A549 (cell line): Measurements from ENCODE around the gene GPC1. TPM values are rescaled to one million over a fixed set of nuclear protein-coding genes. Genes with fewer than 3 reads are reported as not detected.
A peak's percentile ranks its signal among the peaks of the same experiment; 100 is the strongest.

Source experiments
- ATAC-seq, 2 experiments: fragments of 200-7000 bp in 1 of 2; fragments of >200 bp in 1 of 2; cut with Nextera tagmentation in 1 of 2; cut with Tn5 transposase in 1 of 2; 3 replicates each; pipeline versions ENCODE4 v1.8.0 to v1.9.1; 2018 to 2020; ENCODE audit warnings: mild to moderate bottlenecking in 1 of 2, moderate library complexity in 1 of 2
- CTCF ChIA-PET: fragments of 300-600 bp; sonication (Branson Sonifier 250); formaldehyde crosslinking; extraction: SDS; loops from one replicate; lab custom pipeline; 2021; ENCODE audit warnings: antibody characterized with exemption, inconsistent platforms; lab: Yijun Ruan, JAX
- POLR2A ChIA-PET: fragments of 350-600 bp; formaldehyde crosslinking; extraction: SDS; loops from one replicate; lab custom pipeline; 2021; ENCODE audit warnings: antibody characterized with exemption, inconsistent platforms; lab: Yijun Ruan, JAX
- DNase-seq, 2 experiments: peaks; one replicate each; pipeline versions ENCODE4 v3.0.0 to v3.0.0-alpha.2; 2011 to 2016; ENCODE audit warnings: low read depth in 1 of 2, low spot score in 1 of 2
- FAIRE-seq: peaks from 2 replicates; lab custom pipeline; 2011; peaks lifted over from hg19 to GRCh38; lab: Jason Lieb, UNC
- H3K27ac ChIP-seq, 2 experiments: fragments of >200 bp; sonication (Bioruptor Twin); formaldehyde crosslinking; 3 replicates each; pipeline ENCODE4 v1.5.1; 2016 to 2017
- H3K4me1 ChIP-seq: fragments of >200 bp; sonication (Bioruptor Twin); formaldehyde crosslinking; 3 replicates; pipeline ENCODE4 v1.6.1; 2016
- H3K4me2 ChIP-seq: fragments of >200 bp; sonication (Bioruptor Twin); formaldehyde crosslinking; 3 replicates; pipeline ENCODE4 v1.6.1; 2016
- H3K4me3 ChIP-seq: fragments of >200 bp; sonication (Bioruptor Twin); formaldehyde crosslinking; 3 replicates; pipeline ENCODE4 v1.5.1; 2016
- H3K9me3 ChIP-seq: fragments of >200 bp; sonication (Bioruptor Twin); formaldehyde crosslinking; 3 replicates; pipeline ENCODE4 v1.6.1; 2016
- BHLHE40 ChIP-seq: IDR thresholded peaks from 2 replicates; pipeline ENCODE4 v1.6.1; 2012; ENCODE audit warnings: low read depth, low read length, inconsistent platforms
- CBX2 ChIP-seq: fragments of 200-600 bp; sonication (generic); IDR thresholded peaks from 2 replicates; pipeline ENCODE4 v1.6.1; 2016; ENCODE audit warnings: low read depth, mild to moderate bottlenecking, borderline replicate concordance
- CBX8 ChIP-seq: fragments of 200-600 bp; sonication (generic); IDR thresholded peaks from 2 replicates; pipeline ENCODE4 v1.6.1; 2016
- EHMT2 ChIP-seq: fragments of 200-600 bp; sonication (generic); IDR thresholded peaks from 2 replicates; pipeline ENCODE4 v1.6.1; 2016; ENCODE audit warnings: antibody characterized with exemption, low read depth, mild to moderate bottlenecking, moderate library complexity
- EP300 ChIP-seq, 2 experiments: fragments of >200 bp; sonication (Bioruptor Twin); formaldehyde crosslinking; IDR thresholded peaks; 2 replicates in 1 of 2; 3 replicates in 1 of 2; pipeline ENCODE4 v1.6.1; 2016 to 2017
- ESRRA ChIP-seq: fragments of 150-350 bp; IDR thresholded peaks from 2 replicates; pipeline ENCODE4 v1.6.1; 2014; ENCODE audit warnings: mild to moderate bottlenecking, low read length, borderline replicate concordance
- FOSB ChIP-seq: fragments of 250-450 bp; sonication (Bioruptor Pico); IDR thresholded peaks from 2 replicates; pipeline ENCODE4 v1.5.0; 2020; ENCODE audit warnings: mild to moderate bottlenecking, moderate library complexity
- FOSL2 ChIP-seq, 2 experiments: fragments of 450-650 bp in 1 of 2; fragments of >200 bp in 1 of 2; sonication (Bioruptor Twin) in 1 of 2; formaldehyde crosslinking; IDR thresholded peaks; 2 replicates each; pipeline versions ENCODE4 v1.5.0 to v1.6.1; 2016 to 2020; ENCODE audit warnings: mild to moderate bottlenecking in 1 of 2, moderate library complexity in 1 of 2
- FOXS1 ChIP-seq: fragments of 250-450 bp; sonication (Bioruptor Pico); IDR thresholded peaks from 2 replicates; pipeline ENCODE4 v1.5.0; 2020; ENCODE audit warnings: mild to moderate bottlenecking, moderate library complexity
- GATA3 ChIP-seq: IDR thresholded peaks from 2 replicates; pipeline ENCODE4 v1.6.1; 2012; ENCODE audit warnings: borderline replicate concordance
- HDAC2 ChIP-seq: fragments of 200-600 bp; sonication (generic); IDR thresholded peaks from 2 replicates; pipeline ENCODE4 v1.6.1; 2016
- HEYL ChIP-seq: fragments of 250-450 bp; sonication (Bioruptor Pico); IDR thresholded peaks from 2 replicates; pipeline ENCODE4 v1.8.0; 2021; ENCODE audit warnings: mild to moderate bottlenecking, moderate library complexity
- HMGXB4 ChIP-seq: fragments of 250-450 bp; sonication (Bioruptor Pico); IDR thresholded peaks from 2 replicates; pipeline ENCODE4 v1.5.0; 2021; ENCODE audit warnings: mild to moderate bottlenecking, moderate library complexity, borderline replicate concordance
- JUNB ChIP-seq: fragments of >200 bp; sonication (Bioruptor Twin); formaldehyde crosslinking; IDR thresholded peaks from 2 replicates; pipeline ENCODE4 v1.6.1; 2016
- MAFK ChIP-seq: fragments of 450-650 bp; IDR thresholded peaks from 2 replicates; pipeline ENCODE4 v1.6.1; 2014; ENCODE audit not compliant: partially characterized antibody
- MYC ChIP-seq: IDR thresholded peaks from 2 replicates; pipeline ENCODE4 v1.6.1; 2012; ENCODE audit warnings: mild to moderate bottlenecking, inconsistent platforms, low read length, improper control_type of control experiment, borderline replicate concordance
- RFX5 ChIP-seq: fragments of 450-650 bp; IDR thresholded peaks from 2 replicates; pipeline ENCODE4 v1.7.1; 2014; ENCODE audit warnings: antibody characterized with exemption, mild to moderate bottlenecking, moderate library complexity
- RNF2 ChIP-seq: fragments of 200-600 bp; sonication (generic); IDR thresholded peaks from 2 replicates; pipeline ENCODE4 v1.6.1; 2016; ENCODE audit warnings: low read depth, mild to moderate bottlenecking, antibody characterized with exemption, moderate library complexity, borderline replicate concordance
- SREBF2 ChIP-seq: fragments of 450-650 bp; IDR thresholded peaks from 2 replicates; pipeline ENCODE4 v1.6.1; 2014; ENCODE audit warnings: mild to moderate bottlenecking, moderate library complexity
- TFCP2L1 ChIP-seq: fragments of 250-450 bp; sonication (Bioruptor Pico); IDR thresholded peaks from 2 replicates; pipeline ENCODE4 v1.5.0; 2021; ENCODE audit warnings: mild to moderate bottlenecking
- TP53 ChIP-seq: fragments of 250-450 bp; sonication (Bioruptor Pico); IDR thresholded peaks from 2 replicates; pipeline ENCODE4 v1.5.0; 2021; ENCODE audit warnings: mild to moderate bottlenecking, moderate library complexity
- ZFP36 ChIP-seq: fragments of 450-650 bp; IDR thresholded peaks from 2 replicates; pipeline ENCODE4 v1.6.1; 2014; ENCODE audit warnings: borderline replicate concordance; ENCODE audit not compliant: partially characterized antibody
- ZNF302 ChIP-seq: fragments of 250-450 bp; sonication (Bioruptor Pico); IDR thresholded peaks from 2 replicates; pipeline ENCODE4 v1.9.0; 2021; ENCODE audit warnings: inconsistent platforms, mild to moderate bottlenecking, moderate library complexity
- WGBS: methylation state at CpG from one replicate; pipeline ENCODE4 v1.1.6; 2017; ENCODE audit errors: missing lambda C conversion rate; 5-methylcytosine and 5-hydroxymethylcytosine counted together
- polyA plus RNA-seq, 4 experiments: library from polyadenylated mRNA; depleted of rRNA in 3 of 4; stranded (reverse); fragments of >200 nt; fragmentation: RNase III in 1 of 4; extraction: RNeasy Plus Mini Kit Qiagen cat#74134 plus additional on column Dnase treatment in 1 of 4; gene quantifications; 2 replicates in 3 of 4; 3 replicates in 1 of 4; pipeline ENCODE4 v1.2.3, GENCODE V29; 2011 to 2017
- TF ChIP-seq, protein P1 (sequence below): fragments of 450-650 bp; IDR thresholded peaks from 2 replicates; pipeline ENCODE4 v1.6.1; 2014; ENCODE audit warnings: antibody characterized with exemption
- TF ChIP-seq, protein P2 (sequence below): fragments of 150-350 bp; IDR thresholded peaks from 2 replicates; pipeline ENCODE4 v1.6.1; 2014; ENCODE audit warnings: low read depth, mild to moderate bottlenecking, low read length
- TF ChIP-seq, protein P3 (sequence below): IDR thresholded peaks from 2 replicates; pipeline ENCODE4 v1.6.1; 2012; ENCODE audit warnings: low read depth, borderline replicate concordance
- TF ChIP-seq, protein P4 (sequence below): IDR thresholded peaks from 2 replicates; pipeline ENCODE4 v1.6.1; 2012

The GPC1 gene
- polyA plus RNA-seq, 2 of the 4 experiments (the other 2 are of a cell fraction): 19.8 to 97.7 TPM

DNA sequence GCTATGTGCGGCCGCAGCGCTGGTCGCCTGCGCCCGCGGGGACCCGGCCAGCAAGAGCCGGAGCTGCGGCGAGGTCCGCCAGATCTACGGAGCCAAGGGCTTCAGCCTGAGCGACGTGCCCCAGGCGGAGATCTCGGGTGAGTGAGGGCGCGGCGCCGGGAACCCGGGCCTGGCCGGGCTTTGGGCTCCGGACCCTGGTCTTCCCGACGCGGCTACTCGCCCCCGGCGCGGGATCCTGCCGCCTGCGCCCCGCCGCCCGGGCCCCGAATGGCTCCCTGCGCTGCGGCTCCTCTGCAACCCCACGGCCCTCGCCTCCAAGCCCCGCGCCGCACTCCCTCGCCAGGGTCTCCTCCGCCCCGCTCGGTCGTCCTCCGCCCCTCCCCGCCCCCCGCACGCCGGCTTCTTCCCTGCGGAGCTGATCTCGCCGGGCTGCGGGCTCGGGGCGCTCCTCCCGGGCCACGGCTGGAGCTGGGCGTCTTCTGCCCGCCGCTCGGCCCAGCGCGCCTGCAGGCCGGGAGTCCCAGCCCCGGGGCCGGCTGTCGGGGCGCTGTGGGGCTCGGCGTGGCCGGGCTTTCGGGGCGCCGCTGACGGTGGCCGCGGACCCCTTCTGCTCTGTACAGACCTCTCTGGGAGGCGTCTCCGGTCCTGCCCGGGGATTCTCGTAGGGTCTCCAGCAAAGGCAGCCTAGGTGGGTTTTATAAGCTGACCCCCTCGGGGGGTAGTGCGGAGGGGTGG lies 652 bp downstream of the GPC1 start:
- no peak for DNase-seq
- WGBS: 7% methylated on average over 5 of the region's 88 CpGs
- Histone ChIP-seq H3K4me2 (peak overlapping the region; percentile 97), H3K4me1 (peaks cover 48% of the 10 kb centered on the region), H3K9me3 (no peaks in the 10 kb centered on the region), H3K4me3 (peak overlapping the region; percentile 90), H3K27ac (peak overlapping the region; percentile 97 to 99)
- peak in 1 of 2 experiments; percentile 5; a peak in 3 of 6 replicates for ATAC-seq
- CTCF ChIA-PET: interaction anchor here (0.6 to 3.3 kb wide), 14 partner anchors 11 to 286 kb away, joined by 3 to 52 read pairs (median 4); no protein-coding TSS in a partner anchor
- TF ChIP-seq TP53 (CRISPR knock-in tag) (no peak), SREBF2 (no peak), FOSL2 (IDR thresholded peaks at IDR 0.05) (no peak), FOSL2 (CRISPR knock-in tag; IDR thresholded peaks at IDR 0.05) (no peak), FOSB (CRISPR knock-in tag) (no peak), HMGXB4 (CRISPR knock-in tag) (no peak), GATA3 (no peak), TFCP2L1 (no peak), ZFP36 (no peak), CBX2 (no peak), MAFK (no peak), EP300 (IDR thresholded peaks at IDR 0.05) (no peak), BHLHE40 (no peak), MYC (no peak), ESRRA (no peak), CBX8 (no peak), EHMT2 (no peak), ZNF302 (CRISPR knock-in tag) (no peak)
- TF ChIP-seq, protein P1, sequence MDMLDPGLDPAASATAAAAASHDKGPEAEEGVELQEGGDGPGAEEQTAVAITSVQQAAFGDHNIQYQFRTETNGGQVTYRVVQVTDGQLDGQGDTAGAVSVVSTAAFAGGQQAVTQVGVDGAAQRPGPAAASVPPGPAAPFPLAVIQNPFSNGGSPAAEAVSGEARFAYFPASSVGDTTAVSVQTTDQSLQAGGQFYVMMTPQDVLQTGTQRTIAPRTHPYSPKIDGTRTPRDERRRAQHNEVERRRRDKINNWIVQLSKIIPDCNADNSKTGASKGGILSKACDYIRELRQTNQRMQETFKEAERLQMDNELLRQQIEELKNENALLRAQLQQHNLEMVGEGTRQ: no peak
- TF ChIP-seq, protein P2, sequence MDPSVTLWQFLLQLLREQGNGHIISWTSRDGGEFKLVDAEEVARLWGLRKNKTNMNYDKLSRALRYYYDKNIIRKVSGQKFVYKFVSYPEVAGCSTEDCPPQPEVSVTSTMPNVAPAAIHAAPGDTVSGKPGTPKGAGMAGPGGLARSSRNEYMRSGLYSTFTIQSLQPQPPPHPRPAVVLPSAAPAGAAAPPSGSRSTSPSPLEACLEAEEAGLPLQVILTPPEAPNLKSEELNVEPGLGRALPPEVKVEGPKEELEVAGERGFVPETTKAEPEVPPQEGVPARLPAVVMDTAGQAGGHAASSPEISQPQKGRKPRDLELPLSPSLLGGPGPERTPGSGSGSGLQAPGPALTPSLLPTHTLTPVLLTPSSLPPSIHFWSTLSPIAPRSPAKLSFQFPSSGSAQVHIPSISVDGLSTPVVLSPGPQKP: no peak
- POLR2A ChIA-PET: interaction anchor here (1.0 to 3.3 kb wide), 5 partner anchors 9 to 203 kb away, joined by 3 to 22 read pairs (median 9); no protein-coding TSS in a partner anchor
- no peak for FAIRE-seq

DNA sequence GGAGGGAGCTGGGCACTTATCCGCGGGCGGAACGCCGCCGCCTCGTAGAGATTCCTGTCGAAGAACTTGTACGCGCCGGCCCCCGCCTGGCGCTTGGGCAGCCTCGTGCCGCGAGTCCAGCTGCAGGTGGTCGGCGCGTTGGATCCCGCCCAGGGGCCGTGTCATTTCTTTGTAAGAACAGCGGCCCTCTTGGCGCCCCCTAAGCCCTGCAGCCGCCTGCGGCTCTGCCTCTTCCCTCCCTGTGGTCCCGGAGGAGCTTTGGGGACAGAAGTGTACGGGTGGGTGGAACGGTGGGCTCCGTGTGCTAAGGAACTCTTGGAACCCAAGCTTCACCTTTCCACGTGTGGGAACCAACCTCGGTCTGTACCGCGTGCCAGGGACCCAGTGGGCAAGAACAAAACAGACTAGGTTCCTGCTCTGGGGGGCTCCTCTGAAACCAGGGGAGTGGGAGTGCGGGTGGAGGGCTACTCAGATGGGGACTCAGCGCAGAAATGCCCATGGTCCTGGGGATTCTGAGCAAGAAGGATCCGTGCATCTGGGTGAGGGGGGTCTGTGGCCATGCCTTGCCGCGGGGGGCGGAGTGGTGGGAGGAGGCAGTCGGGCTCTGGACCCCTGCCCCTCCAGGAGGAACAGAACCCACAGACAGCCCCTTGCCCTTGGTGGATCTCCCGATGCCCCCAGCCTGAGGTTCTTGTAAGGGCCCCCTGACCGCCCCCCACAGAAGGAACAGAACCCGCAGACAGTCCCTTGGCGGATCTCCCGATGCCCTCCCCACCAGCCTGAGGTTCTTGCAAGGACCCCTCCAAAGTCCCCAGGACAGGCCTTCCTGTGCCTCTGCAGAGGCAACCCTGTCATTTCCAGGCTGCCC lies 1.5 kb downstream of the GPC1 start:
- POLR2A ChIA-PET: interaction anchor here (1.2 to 3.3 kb wide), 3 partner anchors 10 to 204 kb away, joined by 3 to 22 read pairs (median 9); no protein-coding TSS in a partner anchor
- FAIRE-seq (no peak), DNase-seq (no peak), ATAC-seq (no peak)
- CTCF ChIA-PET: interaction anchor here (0.8 to 3.3 kb wide), 13 partner anchors 12 to 286 kb away, joined by 3 to 52 read pairs (median 4); no protein-coding TSS in a partner anchor
- Histone ChIP-seq H3K27ac (peak overlapping the region; percentile 97 to 99), H3K4me1 (peaks cover 46% of the 10 kb centered on the region), H3K4me2 (peak overlapping the region; percentile 97), H3K4me3 (peak overlapping the region; percentile 90), H3K9me3 (no peaks in the 10 kb centered on the region)
- TF ChIP-seq HDAC2 (0 out of 2 replicates have a peak, but pooled peaks have one; percentile 25), HEYL (CRISPR knock-in tag) (no peak), JUNB (no peak), RFX5 (no peak), FOXS1 (CRISPR knock-in tag) (no peak), EHMT2 (no peak), RNF2 (peak; percentile 41; the same call in 1 of the 2 replicates)
- TF ChIP-seq, protein P3, sequence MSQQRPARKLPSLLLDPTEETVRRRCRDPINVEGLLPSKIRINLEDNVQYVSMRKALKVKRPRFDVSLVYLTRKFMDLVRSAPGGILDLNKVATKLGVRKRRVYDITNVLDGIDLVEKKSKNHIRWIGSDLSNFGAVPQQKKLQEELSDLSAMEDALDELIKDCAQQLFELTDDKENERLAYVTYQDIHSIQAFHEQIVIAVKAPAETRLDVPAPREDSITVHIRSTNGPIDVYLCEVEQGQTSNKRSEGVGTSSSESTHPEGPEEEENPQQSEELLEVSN: peak; percentile 92
- TF ChIP-seq, protein P4, sequence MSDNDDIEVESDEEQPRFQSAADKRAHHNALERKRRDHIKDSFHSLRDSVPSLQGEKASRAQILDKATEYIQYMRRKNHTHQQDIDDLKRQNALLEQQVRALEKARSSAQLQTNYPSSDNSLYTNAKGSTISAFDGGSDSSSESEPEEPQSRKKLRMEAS: peak; percentile 87
- WGBS: 46% methylated on average over 15 of the region's 45 CpGs
